H1 (cell line): ENCODE data around the gene C19orf73.

Experiments used
- CTCF ChIP-seq, 3 experiments: IDR thresholded peaks; 1 replicate in 2 of 3; 2 replicates in 1 of 3; pipeline versions ENCODE4 v1.5.1 to v1.6.1; 2011; ENCODE audit warnings: low read length in 3 of 3, mild to moderate bottlenecking in 3 of 3, inconsistent platforms in 2 of 3, low read depth in 1 of 3, moderate library complexity in 1 of 3; ENCODE audit not compliant: insufficient read depth in 1 of 3; ENCODE audit errors: control extremely low read depth in 1 of 3
- EGR1 ChIP-seq: IDR thresholded peaks from 2 replicates; pipeline ENCODE4 v1.6.1; 2011; ENCODE audit warnings: low read depth, low read length, borderline replicate concordance
- POLR2AphosphoS5 ChIP-seq: IDR thresholded peaks from 2 replicates; pipeline ENCODE4 v1.6.1; 2011; ENCODE audit warnings: low read depth, low read length
- SP2 ChIP-seq: IDR thresholded peaks from 2 replicates; pipeline ENCODE4 v1.6.1; 2012; ENCODE audit warnings: mild to moderate bottlenecking, low read length, inconsistent platforms

GRCh38 chr19:49117677-49118564 is 1.0 kb downstream of the C19orf73 start:
- TF ChIP-seq CTCF (IDR thresholded peaks at IDR 0.05; ENCODE audit: control extremely low read depth in 1 of 3, insufficient read depth in 1 of 3, low read depth in 1 of 3, low read length in 3 of 3) (no peak), SP2 (no peak), EGR1 (no peak), POLR2AphosphoS5 (no peak)
